Psoas muscle (tissue), 8 donors: ENCODE results near the gene HSD3B7. TPM values are rescaled to one million over a fixed set of nuclear protein-coding genes. Genes with fewer than 3 reads are reported as not detected.
A peak's percentile ranks its signal among the peaks of the same experiment; 100 is the strongest.

Experiments
- ATAC-seq, 4 donors: fragments of 200-7000 bp; cut with Tn5 transposase; one replicate each; pipeline ENCODE4 v1.9.1; 2020; ENCODE audit warnings: moderate library complexity in 3 of 4, mild to moderate bottlenecking in 2 of 4
- DNase-seq, 2 donors: peaks; one replicate each; pipeline ENCODE4 v3.0.0-alpha.2; 2020
- H3K27ac ChIP-seq: fragments of 200-600 bp; one replicate; pipeline ENCODE4 v1.8.0; 2022
- H3K27me3 ChIP-seq, 3 donors: fragments of 200-600 bp in 1 of 3; one replicate each; pipeline versions ENCODE4 v1.6.1 to v1.8.0; 2013 to 2022; ENCODE audit warnings: low read length in 2 of 3, mild to moderate bottlenecking in 2 of 3, moderate library complexity in 1 of 3; ENCODE audit not compliant: insufficient read depth in 3 of 3
- H3K36me3 ChIP-seq, 2 donors: fragments of 200-600 bp in 1 of 2; one replicate each; pipeline versions ENCODE4 v1.6.1 to v1.8.0; 2013 to 2022; ENCODE audit warnings: low read depth in 1 of 2, mild to moderate bottlenecking in 1 of 2, moderate library complexity in 1 of 2; ENCODE audit not compliant: insufficient read depth in 1 of 2
- H3K4me1 ChIP-seq: fragments of 200-600 bp; one replicate; pipeline ENCODE4 v1.8.0; 2022
- H3K4me3 ChIP-seq: fragments of 200-600 bp; one replicate; pipeline ENCODE4 v1.8.0; 2022; ENCODE audit warnings: mild to moderate bottlenecking
- H3K9me3 ChIP-seq: fragments of 200-600 bp; one replicate; pipeline ENCODE4 v1.8.0; 2022
- CTCF ChIP-seq: fragments of 200-600 bp; IDR thresholded peaks from one replicate; pipeline ENCODE4 v1.8.0; 2022; ENCODE audit warnings: antibody characterized with exemption
- WGBS, 3 donors: extraction: QIAGEN DNeasy Blood & Tissue Kit; methylation state at CpG; one replicate each; pipeline versions ENCODE4 v1.1.6 to v1.1.7; 2013; 5-methylcytosine and 5-hydroxymethylcytosine counted together
- intact Hi-C, 2 donors: fragments of 100-400 bp; cut with DNase I; formaldehyde crosslinking; loops; one replicate each; pipeline versions ENCODE4 v1.11.0 to v1.14.2; 2022
- polyA plus RNA-seq, 3 donors: library from polyadenylated mRNA; stranded (reverse); fragments of 200-250 nt; gene quantifications; one replicate each; pipeline ENCODE4 v1.2.3, GENCODE V29; 2013
- total RNA-seq, 4 donors: library from RNA; stranded (reverse); fragmentation: NEBNext Ultra II Directional in 2 of 4; extraction: Animal tissue kit (Norgen Biotek cat#: 25700) in 2 of 4; gene quantifications; one replicate each; pipeline versions ENCODE4 v1.2.1 to v1.2.4, GENCODE V29; 2021 to 2023
- donor health status: healthy with polysubstance abuse.
- donor health status: DM: no; HTN: no; CAD: no; lungs with moderate emphysema.
- donor health status: Bipolar disorder and iron deficiency.
- donor health status: healthy.
- donor health status: DM: yes; HTN: yes; CAD: no.
- donor health status: DM: no; HTN: no; CAD: no.
- donor health status: DM: no; HTN: no; CAD: no.
- donor health status: DM: yes; HTN: yes; CAD: no.

Gene HSD3B7
- total and polyA plus RNA-seq, 7 donors, result 3.2 to 12.8 (median 4.9) TPM

GRCh38 chr16:30996985-30997724, 12.1 kb downstream of the HSD3B7 start:
- H3K9me3 ChIP-seq, result no peaks in the 10 kb centered on the region
- TF ChIP-seq CTCF, result no peak
- H3K4me3 ChIP-seq, result peak overlapping the region; percentile 73
- WGBS, 3 donors, result 3 to 5% (median 3%) methylated on average over 47 to 60 of the region's 60 CpGs
- peaks cover 6% of the 10 kb centered on the region for H3K4me1 ChIP-seq
- H3K27me3 ChIP-seq, result no peaks in the 10 kb centered on the region
- ATAC-seq, result peak; percentile 94 to 98 (median 95)
- intact Hi-C loops, result loop anchor here in 1 of 2 donors (5.0 to 10.0 kb wide), 2 partner anchors 35 to 58 kb away; partner anchors contain the start of gene STX4
- peak overlapping the region; percentile 55 for H3K27ac ChIP-seq
- peak; percentile 88 to 91 for DNase-seq
- no peaks in the 10 kb centered on the region for H3K36me3 ChIP-seq

GRCh38 chr16:30997725-30998711, 13.0 kb downstream of the HSD3B7 start:
- Histone ChIP-seq H3K27ac (peak overlapping the region; percentile 16), H3K36me3 (no peaks in the 10 kb centered on the region), H3K4me1 (peaks cover 6% of the 10 kb centered on the region), H3K9me3 (no peaks in the 10 kb centered on the region), H3K27me3 (no peaks in the 10 kb centered on the region), H3K4me3 (peak overlapping the region; percentile 73)
- TF ChIP-seq CTCF, result no peak
- no peak for DNase-seq
- peak in 3 of 4 donors; percentile 11 to 18 (median 16) for ATAC-seq
- intact Hi-C loops, result loop anchor here in 1 of 2 donors (5.0 to 10.0 kb wide), 2 partner anchors 34 to 57 kb away; partner anchors contain the start of gene STX4
- WGBS, 3 donors, result 60 to 72% (median 62%) methylated on average over 21 of the region's 21 CpGs

- peaks cover 6% of the 10 kb centered on the region for H3K4me1 ChIP-seq
- H3K27me3 ChIP-seq, result no peaks in the 10 kb centered on the region
- H3K9me3 ChIP-seq, result no peaks in the 10 kb centered on the region
- H3K4me3 ChIP-seq, result no peak overlapping the region
- TF ChIP-seq CTCF, result no peak
- intact Hi-C loops, result loop anchor here in 1 of 2 donors (5.0 to 10.0 kb wide), 2 partner anchors 33 to 56 kb away; partner anchors contain the start of gene STX4
- WGBS, 3 donors, result 56 to 72% (median 59%) methylated on average over 6 of the region's 6 CpGs
- no peak for ATAC-seq
- DNase-seq, result no peak
- H3K27ac ChIP-seq, result no peak overlapping the region
- H3K36me3 ChIP-seq, result no peaks in the 10 kb centered on the region
Observed at GRCh38 chr16:30998852-30999761, 14.1 kb downstream of the HSD3B7 start.
